Natural killer cell treated with Interleukin-12 subunit alpha and Interleukin-12 subunit beta and Interleukin-15 and Interleukin-18, amount 100 ng/mL, for 72 hours (primary cell): ENCODE measurements around the gene CD63. TPM values are rescaled to one million over a fixed set of nuclear protein-coding genes. Genes with fewer than 3 reads are reported as not detected.
A peak's percentile ranks its signal among the peaks of the same experiment; 100 is the strongest.

Source experiments
- ATAC-seq, 2 donors: fragments of 150-1000 bp; cut with Tn5 transposase in 1 of 2; sonication (Bioruptor Pico), chemical (Tn5 transposase) in 1 of 2; 2 replicates each; pipeline ENCODE4 v1.10.0; 2021
- DNase-seq: peaks from one replicate; pipeline ENCODE4 v3.0.0; 2022; ENCODE audit warnings: low spot score
- H3K27ac Mint-ChIP-seq, 2 donors: 1 replicate in 1 of 2; 2 replicates in 1 of 2; pipeline ENCODE4 v1.8.0; 2022; ENCODE audit warnings: mixed read lengths in 2 of 2, mild to moderate bottlenecking in 1 of 2, moderate library complexity in 1 of 2
- H3K27me3 Mint-ChIP-seq, 2 donors: 1 replicate in 1 of 2; 2 replicates in 1 of 2; pipeline ENCODE4 v1.8.0; 2022; ENCODE audit warnings: mixed read lengths in 2 of 2
- H3K36me3 Mint-ChIP-seq: one replicate; pipeline ENCODE4 v1.8.0; 2022; ENCODE audit warnings: mixed read lengths
- H3K4me1 Mint-ChIP-seq, 2 donors: 1 replicate in 1 of 2; 2 replicates in 1 of 2; pipeline ENCODE4 v1.8.0; 2022; ENCODE audit warnings: low read depth in 2 of 2, mixed read lengths in 2 of 2, mild to moderate bottlenecking in 1 of 2
- H3K4me3 Mint-ChIP-seq: one replicate; pipeline ENCODE4 v1.8.0; 2022; ENCODE audit warnings: mixed read lengths
- H3K9me3 Mint-ChIP-seq: 2 replicates; pipeline ENCODE4 v1.8.0; 2022; ENCODE audit warnings: mixed read lengths
- total RNA-seq, 2 donors: library from RNA; stranded (reverse); gene quantifications; one replicate each; pipeline ENCODE4 v1.2.3, GENCODE V29; 2022

CD63 gene
- total RNA-seq, 2 donors from 2014 or later: 263 to 327 TPM

- no peak overlapping the region for H3K27ac Mint-ChIP-seq
- ATAC-seq: no peak
- H3K4me3 Mint-ChIP-seq: no peak overlapping the region
- H3K4me1 Mint-ChIP-seq: peaks cover 22 to 52% of the 10 kb centered on the region in 2 donors
- no peaks in the 10 kb centered on the region for H3K36me3 Mint-ChIP-seq
- H3K9me3 Mint-ChIP-seq: no peaks in the 10 kb centered on the region
- no peak for DNase-seq
- H3K27me3 Mint-ChIP-seq: no peaks in the 10 kb centered on the region
Observed at GRCh38 chr12:55721601-55722213, 7.1 kb downstream of the CD63 start.

GRCh38 chr12:55720894-55721444, 7.8 kb downstream of the CD63 start:
- H3K9me3 Mint-ChIP-seq: no peaks in the 10 kb centered on the region
- ATAC-seq (peak; percentile 45 to 72), DNase-seq (peak; percentile 71)
- no peak overlapping the region for H3K4me3 Mint-ChIP-seq
- peak overlapping the region in 1 of 2 donors; percentile 29 for H3K27ac Mint-ChIP-seq
- peaks cover 20 to 53% of the 10 kb centered on the region in 2 donors for H3K4me1 Mint-ChIP-seq
- no peaks in the 10 kb centered on the region for H3K36me3 Mint-ChIP-seq
- H3K27me3 Mint-ChIP-seq: no peaks in the 10 kb centered on the region

GRCh38 chr12:55720071-55720564, 8.7 kb downstream of the CD63 start, which contains the start of gene RDH5:
RDH5 (plus strand) TSS chr12:55720393; CDS start chr12:55721185, 792 bp downstream.
- Mint-ChIP-seq H3K9me3 (no peaks in the 10 kb centered on the region), H3K36me3 (no peaks in the 10 kb centered on the region), H3K4me3 (no peak within 1 kb of the TSS), H3K27me3 (no peaks in the 10 kb centered on the region), H3K27ac (peak within 1 kb of the TSS in 1 of 2 donors; percentile 29), H3K4me1 (peaks cover 20 to 51% of the 10 kb centered on the region in 2 donors)
- no peak for DNase-seq
- ATAC-seq: no peak

GRCh38 chr12:55719371-55719770, 9.4 kb downstream of the CD63 start:
- H3K4me1 Mint-ChIP-seq: peaks cover 15 to 46% of the 10 kb centered on the region in 2 donors
- ATAC-seq: no peak
- no peaks in the 10 kb centered on the region for H3K36me3 Mint-ChIP-seq
- no peak overlapping the region for H3K27ac Mint-ChIP-seq
- no peak overlapping the region for H3K4me3 Mint-ChIP-seq
- no peaks in the 10 kb centered on the region for H3K9me3 Mint-ChIP-seq
- DNase-seq: no peak
- no peaks in the 10 kb centered on the region for H3K27me3 Mint-ChIP-seq

- DNase-seq: no peak
- no peak overlapping the region for H3K4me3 Mint-ChIP-seq
- no peaks in the 10 kb centered on the region for H3K9me3 Mint-ChIP-seq
- no peaks in the 10 kb centered on the region for H3K36me3 Mint-ChIP-seq
- ATAC-seq: no peak
- peak overlapping the region; percentile 10 to 97 for H3K27ac Mint-ChIP-seq
- peaks cover 15 to 46% of the 10 kb centered on the region in 2 donors for H3K4me1 Mint-ChIP-seq
- no peaks in the 10 kb centered on the region for H3K27me3 Mint-ChIP-seq
Observed at GRCh38 chr12:55718624-55719275, 10.1 kb downstream of the CD63 start.

GRCh38 chr12:55718015-55718414, 10.8 kb downstream of the CD63 start:
- peak overlapping the region; percentile 10 to 97 for H3K27ac Mint-ChIP-seq
- no peaks in the 10 kb centered on the region for H3K36me3 Mint-ChIP-seq
- H3K4me1 Mint-ChIP-seq: peaks cover 15 to 46% of the 10 kb centered on the region in 2 donors
- DNase-seq: no peak
- peak overlapping the region; percentile 86 for H3K4me3 Mint-ChIP-seq
- H3K9me3 Mint-ChIP-seq: no peaks in the 10 kb centered on the region
- no peaks in the 10 kb centered on the region for H3K27me3 Mint-ChIP-seq
- ATAC-seq: no peak

- Mint-ChIP-seq H3K4me3 (peak overlapping the region; percentile 86), H3K4me1 (peaks cover 15 to 46% of the 10 kb centered on the region in 2 donors), H3K9me3 (no peaks in the 10 kb centered on the region), H3K27ac (peak overlapping the region; percentile 93 to 97), H3K36me3 (no peaks in the 10 kb centered on the region), H3K27me3 (peaks cover 0 to under 1% of the 10 kb centered on the region in 2 donors)
- DNase-seq (no peak), ATAC-seq (peak in 1 of 2 donors; percentile 25)
Observed at GRCh38 chr12:55717011-55718007, 11.5 kb downstream of the CD63 start.

GRCh38 chr12:55716582-55716957, 12.2 kb downstream of the CD63 start:
- Mint-ChIP-seq H3K4me1 (peaks cover 15 to 41% of the 10 kb centered on the region in 2 donors), H3K36me3 (no peaks in the 10 kb centered on the region), H3K27ac (peak overlapping the region; percentile 93 to 97), H3K27me3 (peaks cover 2 to 8% of the 10 kb centered on the region in 2 donors), H3K9me3 (no peaks in the 10 kb centered on the region), H3K4me3 (peak overlapping the region; percentile 86)
- no peak for DNase-seq
- ATAC-seq: no peak

- H3K4me1 Mint-ChIP-seq: peaks cover 15 to 36% of the 10 kb centered on the region in 2 donors
- peak within 1 kb of the TSS; percentile 86 for H3K4me3 Mint-ChIP-seq
- H3K36me3 Mint-ChIP-seq: no peaks in the 10 kb centered on the region
- H3K27ac Mint-ChIP-seq: peak within 1 kb of the TSS; percentile 93 to 97
- DNase-seq (peak; percentile 96), ATAC-seq (peak; percentile 94)
- no peaks in the 10 kb centered on the region for H3K9me3 Mint-ChIP-seq
- H3K27me3 Mint-ChIP-seq: peaks cover 2 to 9% of the 10 kb centered on the region in 2 donors
Observed at GRCh38 chr12:55715833-55716581, 12.8 kb downstream of the CD63 start, which contains the start of gene BLOC1S1. BLOC1S1 (plus strand) TSS chr12:55716046; CDS start chr12:55716052, 6 bp downstream.

GRCh38 chr12:55715169-55715764, 13.5 kb downstream of the CD63 start:
- no peaks in the 10 kb centered on the region for H3K36me3 Mint-ChIP-seq
- DNase-seq (no peak), ATAC-seq (no peak)
- H3K27ac Mint-ChIP-seq: peak overlapping the region; percentile 93 to 97
- H3K4me3 Mint-ChIP-seq: peak overlapping the region; percentile 86
- no peaks in the 10 kb centered on the region for H3K9me3 Mint-ChIP-seq
- H3K27me3 Mint-ChIP-seq: peaks cover 2 to 9% of the 10 kb centered on the region in 2 donors
- H3K4me1 Mint-ChIP-seq: peaks cover 15 to 32% of the 10 kb centered on the region in 2 donors

- no peak overlapping the region for H3K4me3 Mint-ChIP-seq
- H3K27ac Mint-ChIP-seq: no peak overlapping the region
- no peaks in the 10 kb centered on the region for H3K36me3 Mint-ChIP-seq
Observed at GRCh38 chr12:55713721-55714120, 15.1 kb downstream of the CD63 start.

GRCh38 chr12:55712700-55713415, 16.0 kb downstream of the CD63 start:
- peaks cover 25 to 33% of the 10 kb centered on the region in 2 donors for H3K4me1 Mint-ChIP-seq
- peaks cover 20 to 32% of the 10 kb centered on the region in 2 donors for H3K27me3 Mint-ChIP-seq
- H3K4me3 Mint-ChIP-seq: no peak overlapping the region
- no peaks in the 10 kb centered on the region for H3K9me3 Mint-ChIP-seq
- DNase-seq: no peak
- H3K36me3 Mint-ChIP-seq: no peaks in the 10 kb centered on the region
- H3K27ac Mint-ChIP-seq: no peak overlapping the region
- ATAC-seq: no peak

More at GRCh38 chr12:55713721-55714120, 15.1 kb downstream of the CD63 start:
- DNase-seq (no peak), ATAC-seq (no peak)
- Mint-ChIP-seq H3K9me3 (no peaks in the 10 kb centered on the region), H3K27me3 (peaks cover 12 to 23% of the 10 kb centered on the region in 2 donors), H3K4me1 (peaks cover 21 to 33% of the 10 kb centered on the region in 2 donors)
